GM12878 (cell line): Measurements from ENCODE around the gene TMEM89. TPM values are rescaled to one million over a fixed set of nuclear protein-coding genes. Genes with fewer than 3 reads are reported as not detected.

Source experiments
- ATAC-seq: fragments of 200-7000 bp; cut with Tn5 transposase; 3 replicates; pipeline ENCODE4 v1.9.1; 2020; ENCODE audit warnings: mild to moderate bottlenecking, moderate library complexity
- BruUV-seq: library from RNA; stranded (reverse); fragments of 400-500 nt; replicated peaks from 2 replicates; lab custom pipeline; 2021; lab: Mats Ljungman, UMichigan
- CTCF ChIA-PET: fragments of 300-600 bp; sonication (Branson Sonifier 250); formaldehyde crosslinking; extraction: SDS; loops from one replicate; lab custom pipeline; 2021; ENCODE audit warnings: inconsistent platforms; lab: Yijun Ruan, JAX
- POLR2A ChIA-PET: fragments of 350-600 bp; formaldehyde crosslinking; extraction: SDS; loops from one replicate; lab custom pipeline; 2021; ENCODE audit warnings: inconsistent platforms; lab: Charles Lee
- RAD21 ChIA-PET: fragments of 300-600 bp; sonication (Branson Sonifier 250); formaldehyde crosslinking; loops from one replicate; lab custom pipeline; 2023; ENCODE audit warnings: antibody characterized with exemption; ENCODE audit not compliant: unreplicated experiment; lab: Charles Lee
- SMC1A ChIA-PET: fragments of 300-600 bp; sonication (Branson Sonifier 250); formaldehyde crosslinking; loops from one replicate; lab custom pipeline; 2023; ENCODE audit not compliant: unreplicated experiment, uncharacterized antibody; lab: Charles Lee
- DNase-seq: peaks from one replicate; pipeline ENCODE4 v3.0.0-alpha.2; 2011; ENCODE audit warnings: low read depth, low spot score
- FAIRE-seq: peaks from 3 replicates; lab custom pipeline; 2011; peaks lifted over from hg19 to GRCh38; lab: Jason Lieb, UNC
- H2AFZ ChIP-seq: 2 replicates; pipeline ENCODE4 v1.6.0; 2011; ENCODE audit warnings: low read depth, low read length, control low read depth; ENCODE audit not compliant: control insufficient read depth
- H3K27ac ChIP-seq: 2 replicates; pipeline ENCODE4 v1.5.1; 2011; ENCODE audit warnings: control low read depth; ENCODE audit not compliant: control insufficient read depth, insufficient read depth
- H3K27me3 ChIP-seq, 2 experiments: replicated peaks in 1 of 2; 2 replicates each; pipeline versions ENCODE4 v1.6.0 to v1.6.1; 2011; ENCODE audit warnings: low read length in 1 of 2; ENCODE audit not compliant: control insufficient read depth in 2 of 2, insufficient read depth in 2 of 2
- H3K36me3 ChIP-seq, 2 experiments: 2 replicates each; pipeline ENCODE4 v1.5.1; 2011; ENCODE audit warnings: low read length in 1 of 2; ENCODE audit not compliant: control insufficient read depth in 2 of 2, insufficient read depth in 2 of 2
- H3K4me1 ChIP-seq: 2 replicates; pipeline ENCODE4 v1.6.1; 2011; ENCODE audit warnings: mild to moderate bottlenecking, low read length, moderate library complexity, mixed read lengths; ENCODE audit not compliant: control insufficient read depth, insufficient read depth
- H3K4me2 ChIP-seq: 2 replicates; pipeline ENCODE4 v1.6.0; 2011; ENCODE audit warnings: control low read depth; ENCODE audit not compliant: control insufficient read depth, insufficient read depth
- H3K4me3 ChIP-seq: fragments of 200-600 bp; sonication (generic); 2 replicates; pipeline ENCODE4 v1.5.1; 2016
- H3K79me2 ChIP-seq: 2 replicates; pipeline ENCODE4 v1.6.0; 2011; ENCODE audit warnings: low read length; ENCODE audit not compliant: control insufficient read depth, insufficient read depth
- H3K9ac ChIP-seq: 2 replicates; pipeline ENCODE4 v1.8.0; 2011; ENCODE audit warnings: low read length, control low read depth, mixed read lengths; ENCODE audit not compliant: control insufficient read depth, insufficient read depth
- H3K9me3 ChIP-seq: replicated peaks from 3 replicates; pipeline ENCODE4 v1.5.1; 2011; ENCODE audit warnings: mild to moderate bottlenecking, low read length; ENCODE audit not compliant: control insufficient read depth, insufficient read depth
- H4K20me1 ChIP-seq: 2 replicates; pipeline ENCODE4 v1.6.0; 2011; ENCODE audit not compliant: control insufficient read depth, insufficient read depth
- ATF7 ChIP-seq: fragments of 450-650 bp; IDR thresholded peaks from 2 replicates; pipeline ENCODE4 v1.6.1; 2016; ENCODE audit warnings: low read depth, mild to moderate bottlenecking
- BHLHE40 ChIP-seq, 2 experiments: fragments of 450-650 bp in 1 of 2; IDR thresholded peaks; 2 replicates each; pipeline ENCODE4 v1.6.1; 2011 to 2017; ENCODE audit warnings: low read depth in 2 of 2, borderline replicate concordance in 1 of 2, improper control_type of control experiment in 1 of 2, low read length in 1 of 2, mild to moderate bottlenecking in 1 of 2
- CHD2 ChIP-seq: IDR thresholded peaks from 2 replicates; pipeline ENCODE4 v1.6.1; 2011; ENCODE audit warnings: low read depth, low read length, improper control_type of control experiment, borderline replicate concordance
- DPF2 ChIP-seq: fragments of 450-650 bp; IDR thresholded peaks from 2 replicates; pipeline ENCODE4 v1.6.1; 2017; ENCODE audit warnings: mild to moderate bottlenecking
- GATAD2B ChIP-seq: fragments of 450-650 bp; conservative IDR thresholded peaks from 2 replicates; pipeline ENCODE4 v1.6.1; 2017; ENCODE audit warnings: low read depth, mild to moderate bottlenecking, moderate library complexity
- IKZF1 ChIP-seq: fragments of 450-650 bp; conservative IDR thresholded peaks from 2 replicates; pipeline ENCODE4 v1.6.1; 2017; ENCODE audit warnings: antibody characterized with exemption, mild to moderate bottlenecking
- LARP7 ChIP-seq: fragments of 450-650 bp; IDR thresholded peaks from 2 replicates; pipeline ENCODE4 v1.6.1; 2017; ENCODE audit warnings: mild to moderate bottlenecking
- MXI1 ChIP-seq: fragments of 150-350 bp; IDR thresholded peaks from 2 replicates; pipeline ENCODE4 v1.6.1; 2011; ENCODE audit warnings: low read depth, mild to moderate bottlenecking, inconsistent platforms, low read length, improper control_type of control experiment
- RB1 ChIP-seq: fragments of 450-650 bp; formaldehyde crosslinking; IDR thresholded peaks from 2 replicates; pipeline ENCODE4 v1.6.1; 2017; ENCODE audit warnings: mild to moderate bottlenecking, borderline replicate concordance
- RELA ChIP-seq: fragments of 450-650 bp; IDR thresholded peaks from 2 replicates; pipeline ENCODE4 v1.8.0; 2014; ENCODE audit warnings: borderline replicate concordance; ENCODE audit not compliant: partially characterized antibody
- SP1 ChIP-seq: IDR thresholded peaks from one replicate; pipeline ENCODE4 v1.6.1; 2011; ENCODE audit warnings: low read depth, low read length
- STAT1 ChIP-seq: fragments of 450-650 bp; conservative IDR thresholded peaks from 2 replicates; pipeline ENCODE4 v1.6.1; 2014; ENCODE audit warnings: antibody characterized with exemption, mild to moderate bottlenecking
- ZBED1 ChIP-seq: IDR thresholded peaks from 2 replicates; pipeline ENCODE4 v1.6.1; 2016; ENCODE audit warnings: borderline replicate concordance
- WGBS: methylation state at CpG from one replicate; pipeline ENCODE4 v1.1.6; 2016; ENCODE audit warnings: low lambda C conversion rate; ENCODE audit not compliant: insufficient replicate concordance, insufficient coverage; ENCODE audit errors: missing lambda C conversion rate; 5-methylcytosine and 5-hydroxymethylcytosine counted together
- in situ Hi-C: fragments of 300-500 bp; cut with MboI; formaldehyde crosslinking; loops from 9 replicates; pipeline ENCODE4 v1.14.3; 2018; ENCODE audit warnings: mixed read lengths
- intact Hi-C: fragments of 100-400 bp; cut with micrococcal nuclease; formaldehyde crosslinking; loops from one replicate; pipeline ENCODE4 v1.14.2; 2022; ENCODE audit not compliant: unreplicated experiment
- polyA plus RNA-seq, 11 experiments: library from polyadenylated mRNA; depleted of rRNA in 4 of 11; unstranded in 6 of 11; stranded (reverse) in 5 of 11; fragments of >200 nt; fragmentation: Nextera tagmentation in 4 of 11; fragmentation: Illumina TruSeq in 1 of 11; extraction: Ambion mirVana in 4 of 11; extraction: Trizol in 1 of 11; gene quantifications; 1 replicate in 1 of 11; 2 replicates in 10 of 11; pipeline versions ENCODE4 v1.2.1 to v1.2.3, GENCODE V29; 2011 to 2016; ENCODE audit warnings: inconsistent platforms in 2 of 11, missing spikeins in 2 of 11, low read depth in 1 of 11
- total RNA-seq, 4 experiments: library from RNA; depleted of rRNA in 3 of 4; stranded (reverse); fragments of >200 nt in 3 of 4; fragmentation: Illumina TruSeq in 1 of 4; extraction: Trizol in 1 of 4; gene quantifications; 2 replicates each; pipeline versions ENCODE4 v1.2.1 to v1.2.3, GENCODE V29; 2013 to 2021
- TF ChIP-seq, protein P1 (sequence below): fragments of 450-650 bp; conservative IDR thresholded peaks from 2 replicates; pipeline ENCODE4 v1.6.1; 2017; ENCODE audit warnings: mild to moderate bottlenecking, moderate library complexity
- TF ChIP-seq, protein P2 (sequence below): IDR thresholded peaks from 2 replicates; pipeline ENCODE4 v1.6.1; 2012; ENCODE audit warnings: low read depth, low read length, improper control_type of control experiment
- TF ChIP-seq, protein P3 (sequence below): fragments of 150-350 bp; IDR thresholded peaks from 2 replicates; pipeline ENCODE4 v1.6.1; 2014; ENCODE audit warnings: mild to moderate bottlenecking, low read depth, low read length
- TF ChIP-seq, protein P4 (sequence below): fragments of 150-350 bp; IDR thresholded peaks from 2 replicates; pipeline ENCODE4 v1.6.1; 2016; ENCODE audit warnings: low read depth, low read length

The TMEM89 gene
- total and polyA plus RNA-seq, 10 of the 15 experiments (the other 5 are each of a cell fraction or from before 2014, with no cell fraction given): not detected

DNA sequence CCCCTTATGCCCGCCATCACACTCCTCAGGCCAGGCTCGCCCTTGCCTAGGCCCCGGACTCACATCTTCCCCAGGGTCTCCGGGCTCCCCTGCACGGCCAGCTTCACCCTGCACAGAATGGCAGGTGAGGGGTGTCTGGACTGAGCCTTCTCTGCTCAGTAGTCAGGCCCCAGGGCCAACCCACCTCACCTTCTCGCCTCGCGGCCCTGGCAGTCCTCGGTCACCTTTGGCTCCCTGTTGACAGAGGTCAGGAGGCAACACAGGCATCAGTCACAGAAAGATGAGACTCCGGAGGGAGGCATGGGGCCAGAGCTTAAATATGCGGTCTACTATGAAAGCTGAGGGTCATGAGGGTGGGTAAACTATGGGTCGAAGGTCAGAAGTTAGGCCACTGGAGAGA lies 49.6 kb downstream of the TMEM89 start:
- no peak overlapping the region for H3K4me2 ChIP-seq
- intact Hi-C loops: no loop called here
- DNase-seq (no peak), FAIRE-seq (no peak), ATAC-seq (no peak)
- no peaks in the 10 kb centered on the region for H3K27me3 ChIP-seq
- 39% methylated on average over 12 of the region's 12 CpGs for WGBS
- BruUV-seq: no TSS peak
- SMC1A ChIA-PET: no interaction called here
- RAD21 ChIA-PET: no interaction called here
- H3K79me2 ChIP-seq: no peaks in the 10 kb centered on the region
- H3K9ac ChIP-seq: no peak overlapping the region
- no peak for TF ChIP-seq RELA
- no peak for TF ChIP-seq ATF7
- TF ChIP-seq, protein P1, sequence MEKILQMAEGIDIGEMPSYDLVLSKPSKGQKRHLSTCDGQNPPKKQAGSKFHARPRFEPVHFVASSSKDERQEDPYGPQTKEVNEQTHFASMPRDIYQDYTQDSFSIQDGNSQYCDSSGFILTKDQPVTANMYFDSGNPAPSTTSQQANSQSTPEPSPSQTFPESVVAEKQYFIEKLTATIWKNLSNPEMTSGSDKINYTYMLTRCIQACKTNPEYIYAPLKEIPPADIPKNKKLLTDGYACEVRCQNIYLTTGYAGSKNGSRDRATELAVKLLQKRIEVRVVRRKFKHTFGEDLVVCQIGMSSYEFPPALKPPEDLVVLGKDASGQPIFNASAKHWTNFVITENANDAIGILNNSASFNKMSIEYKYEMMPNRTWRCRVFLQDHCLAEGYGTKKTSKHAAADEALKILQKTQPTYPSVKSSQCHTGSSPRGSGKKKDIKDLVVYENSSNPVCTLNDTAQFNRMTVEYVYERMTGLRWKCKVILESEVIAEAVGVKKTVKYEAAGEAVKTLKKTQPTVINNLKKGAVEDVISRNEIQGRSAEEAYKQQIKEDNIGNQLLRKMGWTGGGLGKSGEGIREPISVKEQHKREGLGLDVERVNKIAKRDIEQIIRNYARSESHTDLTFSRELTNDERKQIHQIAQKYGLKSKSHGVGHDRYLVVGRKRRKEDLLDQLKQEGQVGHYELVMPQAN: no peak
- no peak for TF ChIP-seq DPF2
- no peak for TF ChIP-seq RB1
- TF ChIP-seq, protein P2, sequence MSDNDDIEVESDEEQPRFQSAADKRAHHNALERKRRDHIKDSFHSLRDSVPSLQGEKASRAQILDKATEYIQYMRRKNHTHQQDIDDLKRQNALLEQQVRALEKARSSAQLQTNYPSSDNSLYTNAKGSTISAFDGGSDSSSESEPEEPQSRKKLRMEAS: no peak
- TF ChIP-seq, protein P3, sequence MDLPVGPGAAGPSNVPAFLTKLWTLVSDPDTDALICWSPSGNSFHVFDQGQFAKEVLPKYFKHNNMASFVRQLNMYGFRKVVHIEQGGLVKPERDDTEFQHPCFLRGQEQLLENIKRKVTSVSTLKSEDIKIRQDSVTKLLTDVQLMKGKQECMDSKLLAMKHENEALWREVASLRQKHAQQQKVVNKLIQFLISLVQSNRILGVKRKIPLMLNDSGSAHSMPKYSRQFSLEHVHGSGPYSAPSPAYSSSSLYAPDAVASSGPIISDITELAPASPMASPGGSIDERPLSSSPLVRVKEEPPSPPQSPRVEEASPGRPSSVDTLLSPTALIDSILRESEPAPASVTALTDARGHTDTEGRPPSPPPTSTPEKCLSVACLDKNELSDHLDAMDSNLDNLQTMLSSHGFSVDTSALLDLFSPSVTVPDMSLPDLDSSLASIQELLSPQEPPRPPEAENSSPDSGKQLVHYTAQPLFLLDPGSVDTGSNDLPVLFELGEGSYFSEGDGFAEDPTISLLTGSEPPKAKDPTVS: no peak
- TF ChIP-seq MXI1: no peak
- no peak for TF ChIP-seq ZBED1
- no peak for TF ChIP-seq BHLHE40 (IDR thresholded peaks at IDR 0.05; ENCODE audit: borderline replicate concordance in 1 of 2, low read depth in 2 of 2, low read length in 1 of 2)
- no peak for TF ChIP-seq GATAD2B
- TF ChIP-seq CHD2: no peak
- no peak for TF ChIP-seq IKZF1
- TF ChIP-seq, protein P4, sequence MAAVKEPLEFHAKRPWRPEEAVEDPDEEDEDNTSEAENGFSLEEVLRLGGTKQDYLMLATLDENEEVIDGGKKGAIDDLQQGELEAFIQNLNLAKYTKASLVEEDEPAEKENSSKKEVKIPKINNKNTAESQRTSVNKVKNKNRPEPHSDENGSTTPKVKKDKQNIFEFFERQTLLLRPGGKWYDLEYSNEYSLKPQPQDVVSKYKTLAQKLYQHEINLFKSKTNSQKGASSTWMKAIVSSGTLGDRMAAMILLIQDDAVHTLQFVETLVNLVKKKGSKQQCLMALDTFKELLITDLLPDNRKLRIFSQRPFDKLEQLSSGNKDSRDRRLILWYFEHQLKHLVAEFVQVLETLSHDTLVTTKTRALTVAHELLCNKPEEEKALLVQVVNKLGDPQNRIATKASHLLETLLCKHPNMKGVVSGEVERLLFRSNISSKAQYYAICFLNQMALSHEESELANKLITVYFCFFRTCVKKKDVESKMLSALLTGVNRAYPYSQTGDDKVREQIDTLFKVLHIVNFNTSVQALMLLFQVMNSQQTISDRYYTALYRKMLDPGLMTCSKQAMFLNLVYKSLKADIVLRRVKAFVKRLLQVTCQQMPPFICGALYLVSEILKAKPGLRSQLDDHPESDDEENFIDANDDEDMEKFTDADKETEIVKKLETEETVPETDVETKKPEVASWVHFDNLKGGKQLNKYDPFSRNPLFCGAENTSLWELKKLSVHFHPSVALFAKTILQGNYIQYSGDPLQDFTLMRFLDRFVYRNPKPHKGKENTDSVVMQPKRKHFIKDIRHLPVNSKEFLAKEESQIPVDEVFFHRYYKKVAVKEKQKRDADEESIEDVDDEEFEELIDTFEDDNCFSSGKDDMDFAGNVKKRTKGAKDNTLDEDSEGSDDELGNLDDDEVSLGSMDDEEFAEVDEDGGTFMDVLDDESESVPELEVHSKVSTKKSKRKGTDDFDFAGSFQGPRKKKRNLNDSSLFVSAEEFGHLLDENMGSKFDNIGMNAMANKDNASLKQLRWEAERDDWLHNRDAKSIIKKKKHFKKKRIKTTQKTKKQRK: no peak
- no peak for TF ChIP-seq LARP7
- TF ChIP-seq SP1: no peak
- TF ChIP-seq STAT1: no peak
- TF ChIP-seq, all 136 proteins: peak for 0
- H3K4me3 ChIP-seq: no peak overlapping the region
- H3K9me3 ChIP-seq: no peaks in the 10 kb centered on the region
- in situ Hi-C loops: no loop called here
- H3K36me3 ChIP-seq: no peaks in the 10 kb centered on the region
- H3K27ac ChIP-seq: no peak overlapping the region
- H2AFZ ChIP-seq: no peak overlapping the region
- no peaks in the 10 kb centered on the region for H3K4me1 ChIP-seq
- H4K20me1 ChIP-seq: no peaks in the 10 kb centered on the region
- ChIA-PET CTCF (interaction anchor here (0.6 to 1.3 kb wide), 3 partner anchors 98 to 458 kb away, joined by 3 read pairs; partner anchors contain the start of gene IMPDH2), POLR2A (no interaction called here)
